CD4-positive, alpha-beta T cell treated with Interleukin-4 for 1 hour (primary cell): ENCODE data around the gene FLT4.

ENCODE experiments used
- DNase-seq, 2 donors: peaks; one replicate each; pipeline ENCODE4 v3.0.0-alpha.2; 2020 to 2022

Gene FLT4

DNA sequence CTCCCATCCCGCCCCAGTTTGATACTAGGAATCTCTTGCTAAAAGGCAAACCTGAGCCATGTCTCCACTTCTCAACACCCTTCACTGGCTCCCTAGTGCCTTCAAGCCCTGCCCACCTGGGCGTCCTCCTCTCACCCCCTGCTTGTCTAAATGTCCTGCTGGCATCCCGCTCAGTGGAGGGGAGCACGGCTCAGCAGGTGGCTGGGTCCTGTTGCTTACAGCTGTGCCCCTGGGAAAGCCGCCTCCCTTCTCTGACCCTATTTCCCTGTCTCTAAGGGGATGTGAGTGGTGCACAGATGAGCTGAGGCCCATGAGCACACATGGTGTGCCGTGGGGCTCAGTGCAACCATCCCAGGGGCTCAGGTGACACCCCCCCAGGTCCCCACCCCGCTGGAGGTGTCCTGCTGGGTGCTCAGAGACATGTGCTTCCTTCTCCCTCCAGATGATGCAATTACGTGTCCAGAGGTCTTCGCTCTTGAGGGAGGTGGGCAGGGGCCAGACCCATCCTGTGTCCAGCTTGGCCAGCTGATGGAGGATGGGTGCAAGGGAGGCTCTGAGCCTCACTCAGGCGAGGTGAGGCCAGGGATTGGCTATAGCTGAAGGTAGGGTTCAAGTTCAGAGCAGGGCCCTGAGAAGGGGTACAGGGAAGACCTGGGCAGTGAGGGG, 24.1 kb downstream of the FLT4 start:
- DNase-seq: no peak

DNA sequence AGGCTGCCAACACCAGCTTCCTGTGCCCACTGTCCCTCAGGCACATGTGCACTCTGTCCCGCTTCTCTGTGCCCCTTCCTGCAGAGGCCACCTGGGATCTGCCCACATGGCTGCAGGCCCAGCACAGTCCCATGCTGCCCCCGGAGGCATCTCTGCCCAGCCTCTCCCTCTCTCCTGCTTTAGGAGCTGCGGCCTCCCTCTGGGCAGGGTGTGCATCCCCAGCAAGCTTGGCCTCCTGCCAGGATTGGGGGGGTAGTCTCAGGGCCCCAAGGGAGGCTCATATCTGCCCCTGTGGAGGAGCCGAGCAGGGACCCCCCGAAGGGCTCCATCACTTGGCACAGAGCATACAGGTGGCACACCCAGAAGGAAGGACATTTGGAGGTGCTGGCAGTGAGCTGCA, 24.8 kb downstream of the FLT4 start:
- DNase-seq: no peak

DNA sequence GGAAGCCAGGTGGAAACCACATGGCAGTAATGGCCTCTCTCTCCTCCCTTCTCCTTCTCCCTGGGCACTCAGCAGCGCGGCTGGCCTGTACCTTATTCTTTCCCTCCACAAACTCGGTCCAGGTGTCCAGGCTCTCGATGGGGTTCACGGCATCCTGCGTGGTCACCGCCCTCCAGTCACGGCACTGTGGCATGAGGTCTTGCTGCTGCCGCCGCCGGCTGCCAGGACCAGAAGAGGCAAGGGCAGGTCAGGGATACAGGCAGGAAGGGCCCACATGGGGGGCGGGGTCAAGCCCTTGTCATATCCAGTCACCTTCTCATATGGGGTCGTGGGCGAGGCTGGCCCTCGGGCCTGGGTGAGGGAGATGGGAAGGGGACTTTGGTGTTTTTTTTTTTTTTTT, 25.6 kb downstream of the FLT4 start:
- DNase-seq: no peak

GRCh38 chr5:180623411-180623834, 26.0 kb downstream of the FLT4 start:
- no peak for DNase-seq

DNA sequence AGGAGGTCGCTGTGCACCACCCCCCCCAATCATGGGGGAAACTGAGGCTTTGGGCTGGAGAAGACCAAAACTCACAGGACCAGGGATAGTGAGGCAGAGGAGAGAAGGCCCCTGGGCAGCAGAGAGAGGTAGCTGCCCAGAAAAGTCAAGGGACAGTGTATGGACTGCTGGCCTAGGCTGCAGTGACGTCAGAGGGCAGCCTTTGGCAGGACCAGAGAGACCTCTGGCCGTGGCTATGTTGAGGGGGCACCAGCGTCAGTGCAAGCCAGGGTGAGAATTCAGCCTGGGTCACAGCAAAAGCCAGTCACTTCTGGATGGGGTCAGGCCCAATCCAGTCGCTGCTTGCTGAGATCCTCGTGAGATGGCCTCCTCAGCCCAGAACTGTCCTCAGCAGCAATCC, 26.5 kb downstream of the FLT4 start:
- DNase-seq: no peak

DNA sequence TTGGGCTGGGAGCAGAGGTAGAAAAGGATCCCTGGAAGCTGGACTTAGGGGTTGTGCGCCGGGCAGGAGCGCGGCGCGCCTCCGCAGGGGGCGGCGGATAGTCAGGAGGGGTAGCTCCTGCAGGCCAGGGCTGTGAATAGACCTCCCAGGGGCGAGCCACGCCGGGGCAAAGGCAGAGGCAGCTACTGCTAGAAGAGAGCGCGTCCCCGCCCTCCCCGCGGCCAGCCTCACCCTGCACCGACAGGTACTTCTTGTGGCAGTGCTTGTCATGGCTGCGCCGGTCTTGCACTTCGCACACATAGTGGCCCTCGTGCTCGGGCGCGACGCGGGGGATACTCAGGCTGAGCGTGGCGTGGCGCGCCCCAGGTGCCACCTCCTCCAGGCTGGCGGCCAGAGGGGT, 28.1 kb downstream of the FLT4 start:
- DNase-seq: no peak

- DNase-seq: no peak
Observed at GRCh38 chr5:180620014-180620413, 29.4 kb downstream of the FLT4 start.

DNA sequence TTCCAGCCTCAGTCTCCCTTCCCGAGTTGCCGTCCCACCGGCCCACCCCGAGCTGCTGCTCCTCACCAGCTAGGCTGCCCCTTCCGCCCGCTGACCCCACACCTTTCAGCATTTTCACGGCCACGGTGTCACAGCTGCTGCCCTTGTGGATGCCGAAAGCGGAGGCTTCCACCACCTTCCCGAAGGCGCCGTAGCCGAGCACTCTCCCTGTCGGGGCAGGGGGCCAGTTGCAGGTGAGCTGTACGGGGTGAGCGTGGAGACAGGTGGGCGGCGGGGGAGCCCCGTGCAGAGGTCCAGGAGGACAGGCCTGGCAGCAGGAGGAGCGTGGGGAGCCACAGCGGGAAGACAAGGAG, 29.9 kb downstream of the FLT4 start:
- no peak for DNase-seq

DNA sequence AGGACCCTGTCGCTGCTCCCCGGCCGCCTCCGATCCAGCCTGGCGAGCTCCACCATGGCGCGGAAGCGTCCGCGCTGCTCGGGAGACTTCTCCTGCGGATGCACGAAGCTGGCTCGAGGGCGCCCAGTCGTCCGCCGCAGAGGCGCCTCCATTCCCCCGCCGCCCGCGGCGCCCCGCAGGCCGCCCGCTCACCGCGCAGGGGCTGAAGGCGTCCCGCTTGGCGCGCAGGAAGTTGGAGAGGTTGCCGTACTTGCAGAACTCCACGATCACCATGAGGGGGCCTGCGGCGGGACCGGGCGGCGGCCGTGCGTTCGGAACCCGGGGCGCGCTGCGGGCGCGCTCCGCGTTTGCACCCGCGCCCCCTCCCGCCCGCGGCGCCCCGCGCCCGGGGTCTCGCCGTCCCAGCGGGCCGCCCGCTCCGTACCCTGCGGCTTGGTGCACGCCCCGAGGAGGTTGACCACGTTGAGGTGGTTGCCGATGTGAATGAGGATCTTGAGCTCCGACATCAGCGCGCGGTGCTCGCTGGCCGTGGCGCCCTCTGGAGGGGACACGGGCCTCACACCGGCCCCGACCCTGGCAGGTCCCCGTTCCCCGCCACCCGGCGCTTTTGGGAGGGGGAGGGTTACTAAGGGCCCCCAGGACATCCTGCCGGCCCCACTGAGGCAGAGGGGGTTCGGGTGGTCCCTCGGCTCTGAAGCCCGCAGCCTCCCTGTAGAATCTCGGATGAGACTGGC, 30.4 kb downstream of the FLT4 start:
- DNase-seq: peak in 1 of 2 donors; percentile 22

DNA sequence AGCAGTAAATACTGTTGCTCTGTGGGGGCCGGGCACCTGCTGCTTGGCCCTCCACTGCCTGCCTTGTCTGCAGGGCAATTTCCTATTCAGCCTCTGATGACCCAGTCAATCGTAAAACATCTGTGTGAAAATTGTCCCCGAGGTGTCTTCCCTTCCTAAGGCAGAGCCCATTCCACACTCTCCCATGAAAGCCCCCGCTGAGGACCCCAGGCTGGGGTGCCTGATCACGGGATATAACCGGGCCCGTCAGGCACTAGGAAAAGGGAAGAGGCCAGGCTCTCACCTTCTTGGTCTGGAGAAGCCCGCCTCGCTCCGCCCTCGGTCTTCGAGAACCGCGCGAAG, 30.9 kb downstream of the FLT4 start:
- no peak for DNase-seq

- DNase-seq: no peak
Observed at GRCh38 chr5:180613814-180614188, 35.6 kb downstream of the FLT4 start.

- DNase-seq: no peak
Observed at GRCh38 chr5:180613188-180613813, 36.1 kb downstream of the FLT4 start.

DNA sequence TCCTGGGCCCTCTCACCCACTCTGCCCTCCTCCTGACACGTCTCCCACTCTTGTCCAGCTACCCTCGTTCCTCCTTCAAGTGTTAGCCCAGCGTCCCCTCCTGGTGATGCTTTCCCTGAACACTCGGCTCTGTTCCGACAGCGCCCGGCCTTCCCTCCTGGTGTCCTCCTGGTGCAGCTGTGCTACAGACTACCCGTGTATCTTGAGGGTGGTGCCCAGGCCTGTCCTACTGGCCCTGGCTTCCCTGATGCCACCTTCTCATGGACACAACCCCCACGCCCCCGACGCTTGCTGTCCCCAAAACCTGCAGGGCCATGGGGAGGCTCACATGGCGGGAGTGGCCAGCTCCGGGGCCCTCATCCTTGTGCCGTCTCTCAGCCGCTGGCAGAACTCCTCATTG, 36.7 kb downstream of the FLT4 start:
- no peak for DNase-seq

GRCh38 chr5:180611140-180611850, 38.1 kb downstream of the FLT4 start:
- no peak for DNase-seq

DNA sequence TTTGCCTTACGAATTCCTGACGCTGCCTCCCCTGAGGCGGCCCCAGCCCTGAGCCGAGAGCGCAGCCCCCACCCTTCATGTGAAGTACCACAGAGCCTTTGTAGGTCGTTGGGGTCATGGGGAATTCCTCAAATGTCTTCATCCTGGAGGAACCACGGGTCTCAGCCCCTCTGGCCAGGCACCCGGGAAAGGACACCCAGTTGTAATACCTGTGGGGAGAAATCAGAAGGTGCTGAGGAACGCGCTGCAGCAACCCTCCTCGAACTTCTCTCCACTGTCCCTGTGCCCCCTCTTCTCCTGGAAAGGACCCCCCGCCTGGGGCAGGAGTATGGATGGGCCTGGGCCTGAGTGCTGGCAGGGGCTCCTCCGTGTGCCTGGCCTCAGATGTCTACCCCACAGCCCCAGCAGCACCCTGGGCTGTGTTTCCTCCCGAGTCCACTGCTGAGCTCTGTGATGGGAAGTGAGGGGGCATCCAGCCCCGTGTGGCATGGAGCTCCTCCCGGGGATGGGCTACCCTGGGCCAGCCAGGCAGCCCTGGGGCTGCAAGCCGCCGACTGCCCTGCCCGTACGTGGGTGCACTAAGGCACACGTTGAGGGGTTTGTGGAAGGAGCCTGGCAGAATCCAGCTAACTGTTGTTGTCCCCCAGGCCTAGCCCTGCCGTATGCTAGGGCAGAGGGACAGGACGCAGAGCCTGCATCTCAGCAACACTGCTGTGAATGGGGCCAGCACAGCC, 39.4 kb downstream of the FLT4 start:
- DNase-seq: no peak

GRCh38 chr5:180609386-180609785, 40.0 kb downstream of the FLT4 start:
- DNase-seq: no peak

- no peak for DNase-seq
Observed at GRCh38 chr5:180608572-180609310, 40.7 kb downstream of the FLT4 start.

DNA sequence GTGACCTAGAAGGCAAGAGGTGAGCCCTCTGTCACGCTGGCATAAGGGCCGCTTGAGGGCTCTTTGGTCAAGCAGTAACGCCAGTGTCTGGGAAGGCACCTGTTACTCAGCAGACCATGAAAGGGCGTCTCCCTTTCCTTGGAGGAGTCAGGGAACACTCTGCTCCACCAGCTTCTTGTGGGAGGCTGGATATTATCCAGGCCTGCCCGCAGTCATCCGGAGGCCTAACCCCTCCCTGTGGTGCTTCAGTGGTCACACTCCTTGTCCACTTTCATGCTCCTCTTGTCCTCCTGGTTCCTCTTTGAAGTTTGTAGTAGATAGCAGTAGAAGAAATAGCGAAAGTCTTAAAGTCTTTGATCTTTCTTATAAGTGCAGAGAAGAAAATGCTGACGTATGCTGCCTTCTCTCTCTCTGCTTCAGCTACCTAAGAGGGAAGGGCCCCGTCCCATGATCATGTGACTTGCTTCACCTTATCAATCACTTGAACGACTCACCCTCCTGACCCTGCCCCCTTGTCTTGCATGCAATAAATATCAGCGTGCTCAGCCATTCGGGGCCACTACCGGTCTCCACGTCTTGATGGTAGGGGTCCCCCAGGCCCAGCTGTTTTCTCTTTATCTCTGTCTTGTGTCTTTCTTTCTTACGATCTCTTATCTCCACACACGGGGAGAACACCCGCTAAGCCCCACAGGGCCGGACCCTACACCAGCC, 41.4 kb downstream of the FLT4 start:
- no peak for DNase-seq

- no peak for DNase-seq
Observed at GRCh38 chr5:180606215-180606785, 43.1 kb downstream of the FLT4 start.

DNA sequence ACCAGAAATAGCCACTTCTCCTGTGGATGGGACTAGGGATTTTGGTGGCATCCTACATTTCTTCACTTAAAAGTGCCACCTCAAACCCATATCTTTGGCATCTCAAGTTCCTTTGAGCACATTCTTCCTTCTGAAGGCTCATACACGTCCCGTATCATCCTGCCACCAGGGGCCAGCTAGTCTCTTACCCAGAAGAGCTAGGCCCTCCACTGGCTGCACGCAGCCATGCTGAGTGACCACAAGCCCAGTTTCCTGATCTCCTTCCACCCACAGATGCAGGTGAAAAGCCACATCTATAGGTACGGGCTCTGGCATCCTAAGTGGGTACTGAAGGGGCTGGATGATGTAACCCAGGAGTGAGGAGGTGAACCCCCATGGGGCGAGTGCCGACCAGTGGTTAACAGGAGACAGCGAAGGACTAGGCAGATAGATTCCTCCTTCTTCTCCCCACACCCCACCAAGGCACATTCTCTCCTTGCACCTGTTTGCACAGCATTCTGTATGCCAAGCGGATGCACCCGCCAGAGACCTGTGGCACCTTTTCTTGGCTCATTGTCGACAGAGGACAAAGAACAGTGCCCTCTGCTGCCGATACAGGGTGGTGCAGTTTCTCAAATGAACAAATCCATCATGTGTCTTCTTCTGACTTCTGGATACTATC, 43.7 kb downstream of the FLT4 start:
- peak; percentile 36 to 55 for DNase-seq

DNA sequence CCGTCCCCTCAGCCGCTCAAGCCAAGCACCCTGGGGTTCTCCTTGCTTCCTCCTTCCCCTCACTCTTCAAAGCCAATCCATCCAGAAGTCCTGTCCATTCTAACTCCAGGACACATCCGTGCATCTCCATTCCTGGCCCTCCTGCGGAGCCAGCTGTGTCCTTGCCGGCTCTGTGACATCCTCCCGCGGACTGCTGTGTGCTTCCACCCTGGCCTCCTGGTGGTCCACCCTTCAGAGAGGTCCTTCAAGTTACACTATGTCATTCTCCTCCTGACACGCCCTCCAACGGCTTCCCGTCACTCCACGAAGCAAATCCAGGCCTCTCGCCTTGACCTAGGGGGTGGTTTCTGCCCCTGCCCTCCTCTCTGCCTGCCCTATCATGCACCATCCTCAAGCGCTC, 45.1 kb downstream of the FLT4 start:
- no peak for DNase-seq
